A673 (cell line): Measurements from ENCODE around the gene ZBTB12. TPM values are rescaled to one million over a fixed set of nuclear protein-coding genes. Genes with fewer than 3 reads are reported as not detected.

Source experiments
- BruUV-seq: library from RNA; stranded (reverse); fragments of 400-500 nt; replicated peaks from 2 replicates; lab custom pipeline; 2021; lab: Mats Ljungman, UMichigan
- CTCF ChIA-PET: fragments of 300-600 bp; sonication (Branson Sonifier 250); formaldehyde crosslinking; loops from one replicate; lab custom pipeline; 2022; ENCODE audit warnings: antibody characterized with exemption; lab: Charles Lee
- POLR2A ChIA-PET: fragments of 300-600 bp; sonication (Branson Sonifier 250); formaldehyde crosslinking; loops from one replicate; lab custom pipeline; 2022; ENCODE audit warnings: antibody characterized with exemption; ENCODE audit not compliant: low non-redundant PET; lab: Charles Lee
- DNase-seq: peaks from one replicate; pipeline ENCODE4 v3.0.0-alpha.2; 2015; ENCODE audit warnings: low spot score
- H3K27ac ChIP-seq: fragments of 200-600 bp; sonication (generic); 2 replicates; pipeline ENCODE4 v1.5.1; 2016; ENCODE audit warnings: mixed run types, low read depth, mild to moderate bottlenecking, mixed read lengths, antibody characterized with exemption, low read length; ENCODE audit not compliant: poor library complexity, severe bottlenecking
- H3K27me3 ChIP-seq: fragments of 200-600 bp; sonication (generic); replicated peaks from 2 replicates; pipeline ENCODE4 v1.6.1; 2017; ENCODE audit warnings: mixed run types, low read depth, mild to moderate bottlenecking, mixed read lengths, antibody characterized with exemption, low read length; ENCODE audit not compliant: insufficient read depth, poor library complexity
- H3K36me3 ChIP-seq: fragments of 200-600 bp; sonication (generic); 2 replicates; pipeline ENCODE4 v1.6.1; 2016; ENCODE audit warnings: mixed run types, mild to moderate bottlenecking, mixed read lengths, antibody characterized with exemption, low read length; ENCODE audit not compliant: insufficient read depth, poor library complexity, severe bottlenecking
- H3K4me1 ChIP-seq: fragments of 200-600 bp; sonication (generic); 2 replicates; pipeline ENCODE4 v1.6.1; 2017; ENCODE audit warnings: mixed run types, mild to moderate bottlenecking, mixed read lengths, antibody characterized with exemption, low read length; ENCODE audit not compliant: insufficient read depth, poor library complexity, severe bottlenecking
- H3K4me3 ChIP-seq: fragments of 200-600 bp; sonication (generic); 2 replicates; pipeline ENCODE4 v1.5.1; 2016; ENCODE audit warnings: low read depth, mixed run types, mild to moderate bottlenecking, mixed read lengths, low read length; ENCODE audit not compliant: poor library complexity, severe bottlenecking
- H3K9me3 ChIP-seq: fragments of 200-600 bp; sonication (generic); 2 replicates; pipeline ENCODE4 v1.6.1; 2016; ENCODE audit warnings: mixed run types, low read depth, mild to moderate bottlenecking, mixed read lengths, antibody characterized with exemption, low read length; ENCODE audit not compliant: poor library complexity, severe bottlenecking
- EZH2 ChIP-seq: fragments of 200-600 bp; sonication (generic); IDR thresholded peaks from 2 replicates; pipeline ENCODE4 v1.6.1; 2017; ENCODE audit warnings: borderline replicate concordance, low read depth, mild to moderate bottlenecking, mixed read lengths, antibody characterized with exemption, low read length; ENCODE audit not compliant: poor library complexity, severe bottlenecking
- intact Hi-C: fragments of 100-400 bp; cut with micrococcal nuclease; formaldehyde crosslinking; loops from one replicate; pipeline ENCODE4 v1.10.0; 2022; ENCODE audit not compliant: unreplicated experiment
- total RNA-seq: library from RNA; stranded (reverse); gene quantifications from 2 replicates; pipeline ENCODE4 v1.2.3, GENCODE V29; 2021
- TF ChIP-seq, protein P1 (sequence below): fragments of 300-800, 200-600 bp; sonication (generic); conservative IDR thresholded peaks from 2 replicates; pipeline ENCODE4 v1.5.1; 2017; ENCODE audit warnings: low read depth, mild to moderate bottlenecking, antibody characterized with exemption, low read length, moderate library complexity, mixed read lengths

ZBTB12 gene
- total RNA-seq, 1 experiment from 2014 or later: 21.3 TPM

DNA sequence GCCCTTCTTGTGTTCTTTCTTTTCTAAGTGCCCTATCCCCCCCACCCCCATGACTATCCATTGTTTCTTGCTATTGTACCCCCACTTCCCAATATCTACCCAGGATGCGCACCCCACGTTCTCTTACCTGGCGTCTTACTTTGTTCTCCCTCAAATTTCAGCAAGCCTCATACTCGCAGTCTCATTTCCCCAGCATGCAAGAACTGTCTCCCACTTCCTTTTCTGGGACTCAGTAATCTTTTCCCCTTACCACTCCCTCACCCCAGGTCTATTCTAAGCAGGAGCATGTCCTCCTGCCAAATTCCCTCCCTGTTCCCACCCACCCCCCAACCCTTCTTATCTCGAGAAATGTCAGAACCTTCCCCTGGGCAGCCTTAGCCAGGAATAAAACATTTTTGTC, 2.7 kb downstream of the ZBTB12 start:
- no TSS peak for BruUV-seq
- TF ChIP-seq EZH2: no peak
- TF ChIP-seq, protein P1, sequence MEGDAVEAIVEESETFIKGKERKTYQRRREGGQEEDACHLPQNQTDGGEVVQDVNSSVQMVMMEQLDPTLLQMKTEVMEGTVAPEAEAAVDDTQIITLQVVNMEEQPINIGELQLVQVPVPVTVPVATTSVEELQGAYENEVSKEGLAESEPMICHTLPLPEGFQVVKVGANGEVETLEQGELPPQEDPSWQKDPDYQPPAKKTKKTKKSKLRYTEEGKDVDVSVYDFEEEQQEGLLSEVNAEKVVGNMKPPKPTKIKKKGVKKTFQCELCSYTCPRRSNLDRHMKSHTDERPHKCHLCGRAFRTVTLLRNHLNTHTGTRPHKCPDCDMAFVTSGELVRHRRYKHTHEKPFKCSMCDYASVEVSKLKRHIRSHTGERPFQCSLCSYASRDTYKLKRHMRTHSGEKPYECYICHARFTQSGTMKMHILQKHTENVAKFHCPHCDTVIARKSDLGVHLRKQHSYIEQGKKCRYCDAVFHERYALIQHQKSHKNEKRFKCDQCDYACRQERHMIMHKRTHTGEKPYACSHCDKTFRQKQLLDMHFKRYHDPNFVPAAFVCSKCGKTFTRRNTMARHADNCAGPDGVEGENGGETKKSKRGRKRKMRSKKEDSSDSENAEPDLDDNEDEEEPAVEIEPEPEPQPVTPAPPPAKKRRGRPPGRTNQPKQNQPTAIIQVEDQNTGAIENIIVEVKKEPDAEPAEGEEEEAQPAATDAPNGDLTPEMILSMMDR: no peak
- no peaks in the 10 kb centered on the region for H3K27me3 ChIP-seq
- peaks cover 20% of the 10 kb centered on the region for H3K36me3 ChIP-seq
- ChIA-PET CTCF (no interaction called here), POLR2A (no interaction called here)
- DNase-seq: no peak
- H3K9me3 ChIP-seq: no peaks in the 10 kb centered on the region
- peaks cover 28% of the 10 kb centered on the region for H3K4me1 ChIP-seq
- H3K27ac ChIP-seq: no peak overlapping the region
- no peak overlapping the region for H3K4me3 ChIP-seq
- intact Hi-C loops: loop anchor here (2.0 to 10.0 kb wide), 2 partner anchors 36 to 354 kb away; partner anchors contain the start of genes ATP6V1G2, DDX39B, NEU1 and NFKBIL1

DNA sequence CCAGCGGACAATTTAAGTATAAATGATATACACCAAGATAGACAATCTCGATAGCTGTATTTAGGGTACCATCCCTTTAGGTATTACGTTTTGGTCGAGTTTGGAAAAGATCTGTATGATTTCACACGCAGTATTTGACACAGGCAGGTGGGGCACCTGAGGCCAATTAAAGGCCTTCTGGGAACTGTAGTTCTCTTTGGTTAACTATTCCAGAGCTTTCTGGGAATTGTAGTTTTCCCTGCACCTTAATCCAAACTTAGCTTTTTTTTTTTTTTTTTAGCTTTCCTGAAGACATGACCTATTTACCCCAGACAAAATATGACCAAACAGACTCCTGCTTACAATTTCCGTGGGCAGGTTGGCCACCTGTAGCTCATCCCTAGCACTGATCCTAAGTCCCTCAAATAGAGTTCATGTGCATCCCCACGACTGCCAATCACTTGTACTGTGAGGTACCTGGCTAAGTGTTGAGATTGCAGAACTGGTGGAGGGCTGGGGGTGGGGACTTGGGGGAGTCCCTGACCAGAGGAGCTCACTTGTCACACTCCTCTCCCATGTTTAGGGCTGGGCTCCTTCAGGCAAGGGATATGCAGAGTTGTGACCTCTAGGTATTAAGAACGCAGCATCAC, 3.4 kb downstream of the ZBTB12 start:
- H3K36me3 ChIP-seq: peaks cover 24% of the 10 kb centered on the region
- peaks cover 28% of the 10 kb centered on the region for H3K4me1 ChIP-seq
- BruUV-seq: no TSS peak
- peak overlapping the region; percentile 83 for H3K4me3 ChIP-seq
- peak overlapping the region; percentile 82 for H3K27ac ChIP-seq
- no peaks in the 10 kb centered on the region for H3K9me3 ChIP-seq
- H3K27me3 ChIP-seq: no peaks in the 10 kb centered on the region
- ChIA-PET CTCF (interaction anchor here (1.0 kb wide), 1 partner anchor 9 kb away, joined by 5 read pairs; no protein-coding TSS in a partner anchor), POLR2A (interaction anchor here (0.5 to 0.6 kb wide), 4 partner anchors 11 to 1385 kb away, joined by 4 to 5 read pairs (median 4); partner anchors contain the start of genes GPANK1 and NEU1)
- peak; percentile 57 for DNase-seq
- intact Hi-C loops: loop anchor here (2.0 to 10.0 kb wide), 2 partner anchors 36 to 354 kb away; partner anchors contain the start of genes ATP6V1G2, DDX39B, NEU1 and NFKBIL1
- no peak for TF ChIP-seq EZH2
- TF ChIP-seq, protein P1: no peak

DNA sequence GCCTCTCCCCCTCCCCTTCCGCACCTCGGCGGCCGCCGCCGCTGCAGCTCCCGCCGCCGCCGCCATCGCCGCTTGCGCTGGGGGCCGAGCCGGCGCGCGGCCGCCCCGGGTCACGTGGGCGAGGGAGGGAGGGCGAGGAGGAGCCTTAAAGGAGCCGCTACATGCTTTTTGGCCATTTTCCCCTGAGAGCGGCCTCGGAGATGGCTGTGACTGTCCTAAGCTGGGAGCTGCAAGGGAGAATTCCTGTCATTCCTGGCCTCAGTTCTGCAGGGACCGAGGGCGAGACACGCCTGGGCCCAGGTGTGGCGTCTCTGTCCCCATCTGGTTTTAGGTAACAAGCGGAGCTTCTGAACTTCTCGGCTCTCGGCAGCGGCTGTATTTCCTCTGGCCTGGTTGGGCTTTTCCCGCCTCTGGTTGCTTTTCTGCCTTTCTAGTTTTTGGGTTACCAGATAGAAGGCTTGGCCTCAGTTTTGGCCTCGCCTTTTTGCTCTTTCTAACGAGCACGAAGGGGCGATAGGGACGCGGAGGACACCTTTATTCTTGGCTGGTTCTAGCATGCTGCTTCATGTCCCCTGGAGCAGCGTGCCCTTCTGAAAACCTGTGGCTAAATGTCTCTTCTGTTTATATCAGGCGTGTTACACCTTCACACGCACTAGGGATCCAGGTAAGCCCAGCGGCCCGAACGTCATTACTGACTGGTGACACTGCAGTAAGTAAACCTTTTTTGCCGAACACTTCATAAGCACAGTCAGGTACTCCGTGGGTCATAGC, 4.1 kb downstream of the ZBTB12 start, which contains the start of gene EHMT2:
EHMT2 (minus strand) TSS at position 87 of the 771 bp plus-strand sequence; CDS start at position 66, 21 bp downstream.
- peak; percentile 94 for DNase-seq
- peaks cover 31% of the 10 kb centered on the region for H3K36me3 ChIP-seq
- peak within 1 kb of the TSS; percentile 82 for H3K27ac ChIP-seq
- TF ChIP-seq EZH2: no peak
- TF ChIP-seq, protein P1: no peak
- H3K4me1 ChIP-seq: peaks cover 27% of the 10 kb centered on the region
- no peaks in the 10 kb centered on the region for H3K9me3 ChIP-seq
- ChIA-PET CTCF (interaction anchor here (0.9 to 1.0 kb wide), 2 partner anchors 9 to 10 kb away, joined by 4 to 5 read pairs; no protein-coding TSS in a partner anchor), POLR2A (interaction anchor here (0.5 to 0.6 kb wide), 4 partner anchors 11 to 1386 kb away, joined by 4 to 5 read pairs (median 4); partner anchors contain the start of genes GPANK1 and NEU1)
- intact Hi-C loops: loop anchor here (2.0 to 10.0 kb wide), 2 partner anchors 35 to 353 kb away; partner anchors contain the start of genes ATP6V1G2, DDX39B, NEU1 and NFKBIL1
- peak within 1 kb of the TSS; percentile 83 for H3K4me3 ChIP-seq
- H3K27me3 ChIP-seq: no peaks in the 10 kb centered on the region
- TSS peak; percentile 83 for BruUV-seq
